H1 (cell line): ENCODE measurements around the gene HMX1. TPM values are rescaled to one million over a fixed set of nuclear protein-coding genes. Genes with fewer than 3 reads are reported as not detected.

Source experiments
- CTCF ChIA-PET: fragments of 300-600 bp; sonication (Branson Sonifier 250); formaldehyde crosslinking; loops from one replicate; lab custom pipeline; 2021; ENCODE audit not compliant: partially characterized antibody; lab: Charles Lee
- POLR2A ChIA-PET: fragments of 300-600 bp; sonication (Branson Sonifier 250); formaldehyde crosslinking; loops from one replicate; lab custom pipeline; 2021; ENCODE audit warnings: inconsistent platforms; ENCODE audit not compliant: partially characterized antibody; lab: Charles Lee
- DNase-seq, 2 experiments: peaks; one replicate each; pipeline versions ENCODE4 v3.0.0 to v3.0.0-alpha.2; 2010 to 2022; ENCODE audit warnings: low spot score in 2 of 2, low read depth in 1 of 2, mixed read lengths in 1 of 2
- FAIRE-seq: peaks from 2 replicates; lab custom pipeline; 2011; peaks lifted over from hg19 to GRCh38; lab: Jason Lieb, UNC
- H2AFZ ChIP-seq: 2 replicates; pipeline ENCODE4 v1.8.1; 2012; ENCODE audit warnings: low read length, inconsistent platforms
- H2AK5ac ChIP-seq: 2 replicates; pipeline ENCODE4 v1.6.1; 2013; ENCODE audit warnings: low read depth, low read length
- H2BK120ac ChIP-seq: replicated peaks from 2 replicates; pipeline ENCODE3; 2013; ENCODE audit warnings: low read depth, low read length, inconsistent platforms
- H2BK12ac ChIP-seq: 2 replicates; pipeline ENCODE4 v1.6.1; 2013; ENCODE audit warnings: low read depth, low read length
- H2BK15ac ChIP-seq: 2 replicates; pipeline ENCODE4 v1.6.1; 2013; ENCODE audit warnings: low read length
- H2BK20ac ChIP-seq: 2 replicates; pipeline ENCODE4 v1.6.1; 2013; ENCODE audit warnings: low read length
- H2BK5ac ChIP-seq: 2 replicates; pipeline ENCODE4 v1.6.1; 2013; ENCODE audit warnings: low read depth, low read length
- H3K14ac ChIP-seq: 2 replicates; pipeline ENCODE4 v1.6.1; 2013; ENCODE audit warnings: inconsistent platforms; ENCODE audit not compliant: insufficient read length
- H3K18ac ChIP-seq: 2 replicates; pipeline ENCODE4 v1.6.1; 2013; ENCODE audit warnings: low read length; ENCODE audit errors: extremely low read depth
- H3K23ac ChIP-seq: 2 replicates; pipeline ENCODE4 v1.6.1; 2013; ENCODE audit warnings: inconsistent platforms; ENCODE audit not compliant: insufficient read length
- H3K23me2 ChIP-seq: 2 replicates; pipeline ENCODE4 v1.6.1; 2013; ENCODE audit warnings: low read depth, low read length
- H3K27ac ChIP-seq: 2 replicates; pipeline ENCODE4 v1.6.1; 2011; ENCODE audit warnings: low read depth, low read length, inconsistent platforms
- H3K27me3 ChIP-seq, 4 experiments: replicated peaks in 1 of 4; 1 replicate in 1 of 4; 2 replicates in 3 of 4; pipeline versions ENCODE4 v1.6.1 to v1.8.1; 2011 to 2013; ENCODE audit warnings: low read length in 3 of 4, mild to moderate bottlenecking in 3 of 4, inconsistent platforms in 2 of 4, mixed read lengths in 2 of 4, moderate library complexity in 1 of 4; ENCODE audit not compliant: control insufficient read depth in 3 of 4, insufficient read depth in 3 of 4; ENCODE audit errors: extremely low read depth in 1 of 4
- H3K36me3 ChIP-seq, 4 experiments: 2 replicates each; pipeline versions ENCODE4 v1.6.1 to v1.8.1; 2011 to 2013; ENCODE audit warnings: mild to moderate bottlenecking in 4 of 4, low read length in 3 of 4, moderate library complexity in 2 of 4, control low read depth in 1 of 4, inconsistent platforms in 1 of 4; ENCODE audit not compliant: insufficient read depth in 4 of 4, control insufficient read depth in 2 of 4
- H3K4ac ChIP-seq: replicated peaks from 2 replicates; pipeline ENCODE3; 2013; ENCODE audit warnings: low read length, low read depth, mixed read lengths, inconsistent platforms; ENCODE audit not compliant: insufficient read length
- H3K4me1 ChIP-seq, 4 experiments: replicated peaks in 1 of 4; 1 replicate in 1 of 4; 2 replicates in 3 of 4; pipeline versions ENCODE4 v1.6.1 to v1.8.1; 2011 to 2013; ENCODE audit warnings: low read length in 3 of 4, inconsistent platforms in 2 of 4, mixed read lengths in 1 of 4; ENCODE audit not compliant: insufficient read depth in 4 of 4, control insufficient read depth in 3 of 4
- H3K4me2 ChIP-seq, 2 experiments: 2 replicates each; pipeline versions ENCODE4 v1.6.1 to v1.8.1; 2011 to 2013; ENCODE audit warnings: low read depth in 2 of 2, low read length in 2 of 2, control low read depth in 1 of 2, inconsistent platforms in 1 of 2, mild to moderate bottlenecking in 1 of 2; ENCODE audit not compliant: insufficient read depth in 1 of 2
- H3K4me3 ChIP-seq, 4 experiments: fragments of 200-600, 300-600 bp in 1 of 4; sonication (generic), shearing (Covaris generic), sonication (Bioruptor Twin) in 1 of 4; 2 replicates each; pipeline versions ENCODE4 v1.5.1 to v1.8.1; 2011 to 2016; ENCODE audit warnings: low read length in 4 of 4, low read depth in 3 of 4, control low read depth in 2 of 4, inconsistent platforms in 2 of 4, mild to moderate bottlenecking in 2 of 4, mixed read lengths in 1 of 4, moderate library complexity in 1 of 4; ENCODE audit not compliant: insufficient read depth in 2 of 4; ENCODE audit errors: extremely low read depth in 1 of 4
- H3K56ac ChIP-seq: replicated peaks from 2 replicates; pipeline ENCODE3; 2013; ENCODE audit warnings: low read depth, mild to moderate bottlenecking, mixed read lengths, low read length, inconsistent platforms; ENCODE audit not compliant: insufficient read length
- H3K79me1 ChIP-seq: 2 replicates; pipeline ENCODE4 v1.6.1; 2013; ENCODE audit warnings: low read depth, low read length, control low read depth
- H3K79me2 ChIP-seq, 2 experiments: 2 replicates each; pipeline versions ENCODE4 v1.6.1 to v1.8.1; 2012 to 2013; ENCODE audit warnings: low read length in 2 of 2, mild to moderate bottlenecking in 2 of 2, inconsistent platforms in 1 of 2; ENCODE audit not compliant: insufficient read depth in 2 of 2, control insufficient read depth in 1 of 2
- H3K9ac ChIP-seq, 4 experiments: replicated peaks in 1 of 4; 1 replicate in 1 of 4; 2 replicates in 3 of 4; pipeline versions ENCODE4 v1.6.1 to v1.8.1; 2011 to 2013; ENCODE audit warnings: low read depth in 3 of 4, low read length in 3 of 4, control low read depth in 2 of 4, mild to moderate bottlenecking in 2 of 4, moderate library complexity in 2 of 4, inconsistent platforms in 1 of 4; ENCODE audit errors: extremely low read depth in 1 of 4
- H3K9me3 ChIP-seq, 2 experiments: 2 replicates each; pipeline versions ENCODE4 v1.6.1 to v1.8.1; 2012 to 2013; ENCODE audit warnings: mild to moderate bottlenecking in 2 of 2, moderate library complexity in 2 of 2, control low read depth in 1 of 2, inconsistent platforms in 1 of 2, low read depth in 1 of 2, low read length in 1 of 2, mixed read lengths in 1 of 2; ENCODE audit not compliant: insufficient read depth in 2 of 2
- H4K20me1 ChIP-seq, 2 experiments: replicated peaks in 1 of 2; 2 replicates each; pipeline versions ENCODE3 to v1.8.1; 2011 to 2013; ENCODE audit warnings: inconsistent platforms in 2 of 2, low read length in 2 of 2, mild to moderate bottlenecking in 1 of 2; ENCODE audit not compliant: insufficient read depth in 2 of 2, control insufficient read depth in 1 of 2
- H4K5ac ChIP-seq: 2 replicates; pipeline ENCODE4 v1.6.1; 2013; ENCODE audit warnings: low read length, low read depth, mixed read lengths, inconsistent platforms; ENCODE audit not compliant: insufficient read length
- H4K8ac ChIP-seq: 2 replicates; pipeline ENCODE4 v1.8.0; 2013; ENCODE audit warnings: mild to moderate bottlenecking, moderate library complexity, low read length, inconsistent platforms; ENCODE audit not compliant: insufficient read depth; ENCODE audit errors: extremely low read depth
- H4K91ac ChIP-seq: replicated peaks from 2 replicates; pipeline ENCODE3; 2013; ENCODE audit warnings: low read length, mixed read lengths, inconsistent platforms; ENCODE audit not compliant: insufficient read length
- EP300 ChIP-seq, 2 experiments: IDR thresholded peaks; 1 replicate in 1 of 2; 2 replicates in 1 of 2; pipeline ENCODE4 v1.6.1; 2011 to 2012; ENCODE audit warnings: low read depth in 2 of 2, low read length in 2 of 2, mild to moderate bottlenecking in 2 of 2, borderline replicate concordance in 1 of 2, inconsistent platforms in 1 of 2, moderate library complexity in 1 of 2
- NANOG ChIP-seq: IDR thresholded peaks from 2 replicates; pipeline ENCODE4 v1.6.1; 2011; ENCODE audit warnings: low read length, low read depth, mild to moderate bottlenecking, inconsistent platforms; ENCODE audit not compliant: insufficient read depth, poor library complexity, severe bottlenecking
- WGBS, 2 experiments: shearing (Covaris generic) in 1 of 2; methylation state at CpG; one replicate each; pipeline versions ENCODE4 v1.1.6 to v1.1.7; 2013 to 2015; ENCODE audit warnings: low lambda C conversion rate in 2 of 2, mixed read lengths in 2 of 2, inconsistent platforms in 1 of 2, low coverage in 1 of 2, missing lambda C conversion rate in 1 of 2; ENCODE audit not compliant: insufficient replicate concordance in 2 of 2, insufficient coverage in 1 of 2, insufficient read length in 1 of 2; ENCODE audit errors: extremely low coverage in 1 of 2, missing lambda C conversion rate in 1 of 2; 5-methylcytosine and 5-hydroxymethylcytosine counted together
- polyA plus RNA-seq, 7 experiments: library from polyadenylated mRNA; depleted of rRNA in 3 of 7; stranded (reverse) in 5 of 7; unstranded in 2 of 7; fragments of >200 nt in 5 of 7; fragments of 200-250 nt in 2 of 7; gene quantifications; 1 replicate in 5 of 7; 2 replicates in 1 of 7; 4 replicates in 1 of 7; pipeline versions ENCODE4 v1.2.1 to v1.2.3, GENCODE V29; 2011 to 2013; ENCODE audit warnings: missing spikeins in 2 of 7, mixed read lengths in 2 of 7
- total RNA-seq: library from RNA; stranded (reverse); fragmentation: NEBNext Ultra II Directional; extraction: Animal tissue kit (Norgen Biotek cat#: 25700); gene quantifications from 2 replicates; pipeline ENCODE4 v1.2.1, GENCODE V29; 2021

Gene HMX1
- total and polyA plus RNA-seq, 2 of the 8 experiments (the other 6 are each of a cell fraction or from before 2014, with no cell fraction given) = 0.26 TPM; not detected in 1

- no peak overlapping the region for H4K5ac ChIP-seq
- H2AFZ ChIP-seq = no peak overlapping the region
- no peaks in the 10 kb centered on the region for H3K4me1 ChIP-seq
- no peaks in the 10 kb centered on the region for H3K79me2 ChIP-seq
- no peak overlapping the region for H3K4me2 ChIP-seq
- H3K27me3 ChIP-seq = no peaks in the 10 kb centered on the region
- no peak overlapping the region for H3K23ac ChIP-seq
- no peak overlapping the region for H2BK15ac ChIP-seq
- no peak overlapping the region for H3K9ac ChIP-seq
- H2AK5ac ChIP-seq = no peak overlapping the region
- no peak overlapping the region for H2BK120ac ChIP-seq
- 77% methylated on average over 11 of the region's 11 CpGs; no CpG with 5 or more reads in 1 of the 2 experiments for WGBS, 2 experiments
- no peak overlapping the region for H4K8ac ChIP-seq
- no peak overlapping the region for H2BK20ac ChIP-seq
- H2BK12ac ChIP-seq = no peak overlapping the region
- H3K79me1 ChIP-seq = no peaks in the 10 kb centered on the region
- no peak overlapping the region for H3K27ac ChIP-seq
- no peak overlapping the region for H3K14ac ChIP-seq
- H3K23me2 ChIP-seq = no peaks in the 10 kb centered on the region
- no peaks in the 10 kb centered on the region for H3K36me3 ChIP-seq
- H3K4ac ChIP-seq = no peak overlapping the region
- no peak overlapping the region for H3K56ac ChIP-seq
- no peak overlapping the region for H3K4me3 ChIP-seq
- ChIA-PET POLR2A (no interaction called here), CTCF (interaction anchor here (0.8 to 2.1 kb wide), 7 partner anchors 17 to 154 kb away, joined by 3 to 25 read pairs (median 5); no protein-coding TSS in a partner anchor)
- DNase-seq (peak in 1 of 2 experiments; percentile 32), FAIRE-seq (no peak)
- no peak overlapping the region for H3K18ac ChIP-seq
- H4K91ac ChIP-seq = no peak overlapping the region
- H2BK5ac ChIP-seq = no peak overlapping the region
- H3K9me3 ChIP-seq = no peaks in the 10 kb centered on the region
- H4K20me1 ChIP-seq = peaks cover 0 to 3% of the 10 kb centered on the region in 2 experiments
- TF ChIP-seq NANOG (no peak), EP300 (IDR thresholded peaks at IDR 0.05; ENCODE audit: borderline replicate concordance in 1 of 2, low read depth in 2 of 2, low read length in 2 of 2) (no peak)
These were observed 53.4 kb downstream of the HMX1 start for GRCh38 chr4:8818063-8818881.
